Retina (tissue), 1 donor: ENCODE measurements around the gene NHSL2.
"Not testable (repeated sequence)": the region's sequence is repeated elsewhere in the genome, so short reads cannot be mapped to it uniquely, and the experiment has no call there.

Experiments
- DNase-seq: peaks from one replicate; pipeline ENCODE4 v3.0.0-alpha.2; 2016

NHSL2 gene

DNA sequence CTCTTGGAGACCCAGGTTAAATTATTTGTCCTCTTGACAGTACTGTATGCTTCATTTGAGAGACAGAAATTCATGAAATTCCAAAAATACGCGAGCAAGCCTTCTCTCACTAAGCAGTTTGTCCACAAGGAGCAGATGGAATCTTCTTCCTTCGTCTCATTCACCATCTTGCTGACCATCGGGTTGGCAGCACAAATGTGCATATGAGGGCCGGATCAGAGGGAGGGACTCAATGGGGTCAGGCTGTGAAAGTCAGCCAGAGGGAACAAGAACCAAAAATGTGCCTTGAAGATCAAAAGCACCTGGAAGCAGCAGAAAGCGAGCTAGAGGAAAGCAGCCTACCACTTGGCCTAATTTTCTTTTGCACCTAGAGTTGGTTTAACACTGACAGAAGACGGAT is 16.4 kb downstream of the NHSL2 start:
- no peak for DNase-seq

DNA sequence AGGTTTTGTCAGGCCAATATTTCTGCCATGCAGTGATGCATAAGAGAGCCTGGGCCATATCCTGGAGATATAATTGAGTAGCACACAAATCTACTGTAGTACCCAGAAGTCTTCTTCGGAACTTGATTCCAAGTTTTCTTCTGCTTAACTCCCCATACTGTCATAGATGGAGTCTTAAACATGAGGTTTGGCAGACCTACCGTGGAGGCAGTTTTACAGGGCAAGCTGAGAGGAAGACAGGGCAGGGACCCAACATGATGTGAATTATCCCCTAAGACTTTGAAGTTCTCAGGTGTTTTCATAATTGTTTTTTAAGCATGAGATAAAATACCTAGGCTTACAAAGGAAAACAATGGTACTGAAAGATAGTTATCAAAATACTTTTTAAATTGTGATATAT is 18.2 kb downstream of the NHSL2 start:
- DNase-seq = no peak

DNA sequence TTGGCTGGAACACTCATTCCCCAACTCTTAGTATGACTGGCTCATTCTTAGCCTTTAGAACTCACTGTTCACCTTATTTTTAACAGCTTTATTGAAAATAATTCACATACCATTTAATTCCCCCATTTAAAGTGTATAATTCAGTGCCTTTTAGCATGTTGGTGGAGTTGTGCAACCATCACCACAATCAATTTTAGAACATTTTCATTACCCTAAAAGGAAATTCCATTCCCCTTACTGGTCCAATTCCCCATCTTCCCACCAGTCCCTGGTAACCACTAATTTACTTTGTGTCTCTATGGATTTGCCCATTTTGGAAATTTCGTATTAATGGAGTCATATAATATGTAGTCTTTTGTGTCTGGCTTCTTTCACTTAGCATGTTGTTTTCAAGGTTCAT is 19.7 kb downstream of the NHSL2 start:
- no peak for DNase-seq

DNA sequence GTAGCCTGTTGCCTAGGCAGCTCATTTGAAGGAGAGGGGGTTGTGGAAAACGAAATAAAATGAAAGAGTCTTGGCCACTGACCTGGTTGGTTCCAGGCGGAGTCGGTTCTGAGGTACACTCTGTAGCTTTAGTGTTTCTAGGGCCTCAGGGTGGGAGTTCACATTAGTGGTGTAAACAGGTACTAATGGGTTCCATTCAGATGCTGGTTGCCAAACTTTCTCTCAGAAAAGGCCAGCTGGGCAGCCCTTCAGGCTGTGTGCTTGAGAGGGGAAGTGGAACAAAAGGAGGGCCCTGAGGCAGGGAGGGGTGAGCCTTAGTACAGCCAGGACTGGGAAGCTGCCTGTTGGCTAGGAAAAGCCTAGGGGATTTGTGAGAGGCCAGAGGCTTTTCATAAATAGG is 24.8 kb downstream of the NHSL2 start:
- DNase-seq = no peak

DNA sequence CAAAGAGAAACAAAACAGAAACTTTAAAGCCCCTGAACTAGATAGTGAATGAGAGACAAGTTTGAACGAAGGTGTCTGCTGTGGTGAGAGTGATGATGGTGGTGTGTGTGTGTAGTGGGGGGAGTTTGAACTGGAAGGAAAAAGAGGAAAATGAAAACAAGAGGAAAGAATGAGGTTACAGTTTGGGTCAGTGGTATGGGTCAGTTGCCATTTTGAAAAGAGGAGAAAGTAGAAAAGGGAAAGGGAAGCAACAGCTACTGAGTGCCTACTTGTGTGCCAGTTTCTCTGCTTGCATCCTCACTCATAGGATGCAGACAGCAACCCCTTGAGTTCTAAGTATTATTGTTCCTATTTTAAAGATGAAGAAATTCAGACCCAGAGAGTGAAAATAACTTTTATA is 26.0 kb downstream of the NHSL2 start:
- DNase-seq = no peak

DNA sequence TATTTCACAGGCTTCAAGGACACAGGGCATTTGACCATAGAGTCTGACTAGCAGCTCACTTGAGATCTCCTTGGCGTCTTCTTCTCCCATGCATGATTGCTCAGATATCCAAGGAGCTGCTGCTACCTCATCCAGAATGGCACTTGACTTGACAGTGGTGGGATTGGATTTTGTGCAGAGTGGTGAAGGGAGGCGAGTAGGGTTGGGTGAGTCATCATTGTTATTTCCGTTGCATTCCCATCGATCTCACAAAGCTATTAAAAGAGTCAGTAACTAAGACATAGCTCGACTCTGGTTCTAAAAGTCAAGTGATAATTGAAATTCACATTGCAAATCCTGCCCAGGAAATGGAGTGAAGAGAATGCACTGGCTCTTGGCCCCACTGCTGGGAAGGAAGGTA is 27.7 kb downstream of the NHSL2 start:
- no peak for DNase-seq

DNA sequence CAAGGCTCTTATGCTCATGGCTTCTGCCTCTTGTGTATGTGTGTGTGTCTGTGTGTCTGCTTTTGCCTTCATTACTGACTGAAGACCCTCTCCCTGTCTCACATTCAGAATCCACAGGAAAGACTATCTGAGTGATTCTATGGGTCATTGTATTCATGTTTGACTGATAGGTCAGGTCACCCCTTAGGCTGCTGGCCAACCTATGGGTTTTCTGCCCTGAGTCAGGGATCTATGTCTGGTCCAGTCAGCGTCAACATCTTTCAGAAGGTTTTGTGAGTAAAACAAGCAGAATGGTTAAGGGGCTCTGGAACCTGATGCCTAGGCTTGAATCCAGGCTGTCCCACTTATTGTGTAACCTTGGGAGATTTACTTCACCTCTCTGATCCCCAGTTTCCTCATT is 30.5 kb downstream of the NHSL2 start:
- DNase-seq = no peak

DNA sequence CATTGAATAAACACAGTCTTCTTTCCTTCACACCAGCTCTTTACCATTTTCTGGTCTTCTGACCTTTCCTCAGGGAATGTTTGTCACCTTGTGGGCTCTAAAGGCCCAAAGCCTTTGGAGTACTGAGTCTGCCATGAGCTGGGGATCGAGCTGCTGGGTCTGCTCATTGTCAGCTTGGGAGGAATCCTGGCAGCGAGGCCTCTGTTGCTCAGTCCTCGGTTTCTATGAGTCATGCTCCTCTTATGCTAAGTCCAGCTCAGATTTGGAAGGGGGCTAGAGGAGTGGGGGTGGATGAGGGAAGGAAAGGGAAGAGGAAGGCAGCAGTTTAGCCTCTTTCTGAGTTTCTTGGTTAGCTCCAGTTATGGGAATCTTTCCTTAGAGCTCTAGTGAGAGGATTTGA is 31.1 kb downstream of the NHSL2 start:
- DNase-seq = no peak

DNA sequence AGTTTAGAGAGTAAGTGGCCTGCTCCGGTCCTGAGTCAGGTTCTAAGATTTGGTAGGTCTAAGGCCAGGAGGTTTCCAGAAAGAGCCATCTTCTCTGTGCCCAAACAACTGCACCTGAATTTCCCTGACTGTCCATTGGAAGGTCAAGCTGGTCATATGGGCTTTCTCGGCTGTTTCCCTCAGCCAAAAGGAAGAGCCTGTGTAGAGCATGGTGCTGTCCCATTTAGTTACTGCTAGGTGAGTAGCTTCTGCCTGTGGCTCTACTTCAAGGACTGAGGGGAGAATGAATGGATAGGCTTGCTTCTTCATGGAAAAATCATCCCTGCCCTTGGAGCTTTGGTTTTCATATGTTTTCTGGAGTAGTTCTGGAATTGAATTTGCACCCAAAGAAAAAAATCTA is 33.7 kb downstream of the NHSL2 start:
- DNase-seq = no peak

DNA sequence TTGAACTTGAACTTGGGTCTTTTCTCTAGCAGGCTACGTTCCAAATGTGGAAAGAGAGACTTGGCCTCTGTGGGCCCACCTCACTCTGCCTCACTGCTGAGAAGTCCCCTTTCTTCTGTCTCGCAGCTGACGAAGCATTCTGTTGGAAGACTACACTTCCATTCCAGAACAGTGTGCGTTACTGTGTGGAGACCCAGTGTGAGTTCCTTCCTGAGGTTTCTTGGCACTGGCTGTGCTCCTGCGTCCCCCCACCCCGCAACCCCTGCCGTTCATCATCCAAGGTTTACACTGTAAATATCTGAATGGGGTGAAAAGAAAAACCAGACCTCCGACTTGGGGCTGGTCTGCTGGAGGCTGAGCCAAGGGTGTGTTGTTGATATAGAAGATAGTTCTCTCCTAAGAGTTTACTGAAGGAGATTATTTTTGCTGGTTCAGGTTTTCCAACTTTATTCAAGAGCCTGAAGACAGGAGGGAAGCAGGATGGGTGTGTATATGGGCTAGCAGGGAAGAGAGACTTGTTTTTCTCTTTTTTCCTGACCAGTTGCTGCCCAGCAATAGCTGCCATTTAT is 34.7 kb downstream of the NHSL2 start:
- no peak for DNase-seq

DNA sequence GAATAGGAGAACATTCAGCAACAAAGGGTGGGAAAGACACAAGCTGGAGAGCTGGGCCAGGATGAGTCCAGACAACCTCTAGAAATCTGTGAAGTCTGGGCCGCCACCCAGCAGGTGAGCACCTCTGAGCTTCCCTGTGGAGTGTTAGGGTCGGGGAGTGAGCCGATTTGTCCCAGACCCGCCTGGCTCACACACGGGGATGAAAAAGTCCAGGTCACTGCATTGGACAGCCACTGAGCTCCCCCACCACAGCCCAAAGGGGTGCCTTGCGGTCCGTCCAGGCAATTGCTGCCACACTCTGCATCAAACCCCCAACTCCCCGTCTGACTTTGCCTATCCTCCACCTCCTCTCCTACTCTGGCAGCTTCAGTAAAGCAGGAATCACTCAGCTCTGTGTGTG is 38.7 kb downstream of the NHSL2 start:
- DNase-seq = no peak

DNA sequence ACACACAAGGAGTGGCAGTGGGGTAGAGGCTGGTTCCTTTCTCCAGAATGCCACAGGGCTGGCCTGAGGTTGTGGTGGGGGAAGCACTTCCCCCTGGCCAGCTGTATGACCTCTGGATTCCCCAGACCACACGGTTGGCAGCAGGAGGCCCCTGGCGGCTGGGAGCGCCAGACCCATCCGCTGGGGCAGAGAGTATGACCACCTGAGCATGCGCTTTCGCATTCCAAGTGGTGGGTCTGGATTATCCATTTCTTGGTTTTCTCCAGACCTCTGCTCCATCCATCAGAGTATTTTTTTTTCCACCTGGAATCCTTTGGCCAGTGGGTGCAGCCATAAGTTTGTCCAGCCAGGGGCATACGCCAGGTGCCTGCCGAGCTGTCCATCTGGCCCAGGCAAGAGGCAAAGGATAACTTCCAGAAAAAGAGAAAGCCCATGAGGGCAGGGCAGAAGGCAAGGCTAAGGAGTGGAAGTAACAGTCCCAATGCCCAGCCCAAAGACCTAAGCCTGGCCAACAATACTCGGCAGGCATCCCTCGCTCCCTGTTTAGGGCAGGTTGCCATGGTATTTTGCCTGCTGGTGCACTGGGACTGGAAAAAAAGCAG is 39.3 kb downstream of the NHSL2 start:
- DNase-seq = no peak

DNA sequence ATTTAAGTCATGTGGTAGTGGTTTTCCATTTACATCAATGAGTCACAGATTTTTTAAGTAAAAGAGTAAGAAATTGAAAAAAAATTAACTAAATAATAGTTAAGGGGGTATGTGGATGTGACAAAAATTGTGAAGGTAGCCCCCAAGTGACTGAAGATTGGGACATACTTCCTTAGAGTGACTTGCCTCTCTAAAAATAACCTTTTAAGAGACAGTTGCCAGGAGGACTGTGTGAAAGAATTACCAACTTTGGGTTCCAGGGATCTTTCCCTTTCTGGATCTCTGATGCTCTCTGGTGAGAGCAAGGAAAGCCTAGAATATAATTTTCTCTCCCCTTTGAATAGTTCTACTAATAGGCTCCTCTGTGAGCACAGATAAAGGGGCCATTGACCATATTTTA is 42.7 kb downstream of the NHSL2 start:
- no peak for DNase-seq

DNA sequence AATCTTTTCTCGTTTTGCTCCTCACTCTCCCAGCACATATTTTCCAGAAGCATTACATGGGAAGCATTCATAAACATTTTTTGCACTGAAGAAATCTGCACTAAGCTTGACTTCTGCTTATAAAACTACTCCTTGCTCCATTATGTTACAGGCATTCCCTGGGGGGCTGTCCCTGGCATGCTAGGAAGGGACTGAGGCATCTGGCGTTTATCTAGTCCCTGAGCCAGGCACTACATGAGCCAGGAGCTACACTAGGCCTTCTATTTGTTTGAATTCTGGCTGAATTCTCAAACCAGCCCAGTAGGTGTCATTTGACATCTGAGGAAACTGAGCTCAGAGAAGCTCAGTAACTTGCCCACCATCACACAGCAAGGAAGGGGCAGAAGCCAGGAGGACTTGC is 43.3 kb downstream of the NHSL2 start:
- no peak for DNase-seq

DNA sequence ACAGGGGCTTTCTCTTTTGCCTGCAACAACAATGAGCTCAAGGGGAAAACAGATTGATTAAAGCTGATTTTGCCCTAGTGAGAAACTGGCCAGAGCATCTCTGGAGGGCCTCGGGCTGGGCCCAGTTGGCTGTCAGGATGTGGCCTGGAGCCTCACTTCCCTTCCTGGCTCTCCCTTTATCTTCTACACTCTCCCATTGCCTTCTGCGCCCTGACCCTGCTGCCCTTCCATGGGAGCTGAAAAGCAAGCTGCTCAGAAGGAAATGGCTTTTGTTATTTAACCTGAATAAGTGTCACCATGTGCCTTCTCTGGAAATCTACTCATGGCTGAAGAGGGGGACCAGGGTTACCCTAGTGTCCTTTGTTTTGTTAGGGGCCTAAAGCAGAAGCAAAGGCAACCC is 43.8 kb downstream of the NHSL2 start:
- no peak for DNase-seq

DNA sequence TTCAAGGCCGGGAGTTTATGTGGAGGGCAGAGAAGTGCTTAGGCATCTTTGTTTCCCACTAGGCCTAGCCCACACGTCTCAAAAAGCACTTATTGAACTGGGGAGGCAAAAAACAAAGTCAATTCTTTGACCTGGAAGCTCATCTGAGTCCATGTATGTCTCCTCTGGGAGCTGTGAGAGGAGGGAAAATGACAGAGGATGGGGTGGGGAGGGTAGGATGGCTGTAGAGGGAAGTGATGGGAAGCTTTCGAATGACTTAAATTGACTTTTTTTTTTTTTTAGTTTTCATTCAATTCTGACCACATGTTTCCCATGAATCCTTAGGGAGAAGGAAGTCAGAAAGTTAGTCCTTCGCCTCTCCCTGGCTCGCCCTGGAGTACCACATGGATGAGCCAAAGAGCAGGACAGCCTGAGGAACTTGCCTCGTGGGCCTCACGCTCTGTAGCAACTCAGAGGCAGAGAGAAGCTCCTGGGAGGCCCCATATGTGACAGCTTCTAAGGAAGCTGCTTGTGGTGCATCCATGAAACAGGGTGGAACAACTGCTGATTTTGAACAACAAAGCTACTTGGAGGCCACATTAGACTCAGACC is 45.0 kb downstream of the NHSL2 start:
- no peak for DNase-seq

DNA sequence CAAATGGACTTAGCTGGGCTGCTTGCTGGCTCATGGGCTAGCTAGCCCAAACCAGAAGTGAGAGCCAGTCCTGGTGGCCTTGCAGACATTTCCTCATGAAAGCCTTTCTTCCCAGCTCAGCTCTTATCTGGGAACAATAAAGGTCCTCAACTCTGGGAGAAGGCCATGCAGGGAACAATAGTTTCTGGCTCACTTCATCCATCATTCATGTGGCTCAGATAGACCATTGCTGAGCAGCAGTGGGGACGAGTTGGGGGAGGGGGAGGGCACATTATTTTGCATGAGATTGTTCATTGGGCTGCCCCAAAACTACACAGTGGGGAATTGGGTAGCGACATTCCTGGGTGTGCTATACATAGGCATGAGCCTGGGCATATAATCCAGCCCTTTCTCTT is 47.6 kb downstream of the NHSL2 start:
- DNase-seq = no peak

DNA sequence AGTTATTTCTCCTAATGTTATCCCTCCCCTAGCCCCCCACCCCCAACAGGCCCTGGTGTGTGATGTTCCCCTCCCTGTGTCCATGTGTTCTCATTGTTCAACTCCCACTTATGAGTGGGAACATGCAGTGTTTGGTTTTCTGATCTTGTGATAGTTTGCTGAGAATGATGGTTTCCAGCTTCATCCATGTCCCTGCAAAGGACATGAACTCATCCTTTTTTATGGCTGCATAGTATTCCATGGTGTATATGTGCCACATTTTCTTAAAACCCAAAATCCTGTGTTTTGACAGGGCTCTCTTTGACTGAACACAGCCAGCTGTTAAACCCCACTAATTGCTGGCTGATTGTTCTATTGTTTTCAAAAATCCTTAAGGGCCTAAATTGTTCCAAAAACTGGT is 53.5 kb downstream of the NHSL2 start:
- DNase-seq = not testable (repeated sequence)

DNA sequence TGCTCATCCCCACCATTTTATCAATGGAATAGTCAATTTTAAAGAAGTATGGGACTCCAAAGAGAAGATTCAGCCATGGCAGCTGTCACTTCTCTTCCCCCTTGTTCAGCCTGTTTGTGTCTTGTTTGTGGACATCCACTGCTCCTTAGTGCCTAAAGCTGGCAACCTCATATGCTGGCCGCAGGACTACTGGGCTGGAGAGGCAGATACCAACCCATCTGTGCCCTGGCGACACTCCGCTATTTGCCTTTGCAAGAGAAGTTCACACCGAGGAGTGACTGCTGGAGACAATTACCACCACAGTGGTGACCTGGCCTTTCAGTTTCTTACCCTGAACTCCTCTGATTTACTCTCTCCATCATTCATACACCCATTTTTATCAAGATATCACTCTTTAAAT is 64.3 kb downstream of the NHSL2 start:
- no peak for DNase-seq

DNA sequence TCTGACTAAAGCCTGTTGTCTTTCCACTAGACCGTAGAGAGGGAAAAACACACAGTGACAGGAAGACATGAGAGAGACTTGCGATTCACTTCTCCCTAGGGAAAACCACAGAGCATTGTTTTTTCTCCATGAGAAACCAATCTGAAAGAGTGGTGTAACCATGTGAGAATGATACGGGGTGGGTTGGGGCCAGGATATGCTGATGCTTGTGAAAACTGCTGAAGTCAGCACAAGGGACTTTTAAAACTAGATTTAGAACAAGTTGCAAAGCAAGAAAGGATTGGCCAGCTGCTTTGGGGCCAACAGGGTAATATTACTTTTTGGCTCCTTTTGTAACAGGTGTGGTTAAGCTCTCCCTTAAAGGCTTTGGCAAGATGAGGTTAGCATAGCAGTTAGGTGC is 66.1 kb downstream of the NHSL2 start:
- no peak for DNase-seq

DNA sequence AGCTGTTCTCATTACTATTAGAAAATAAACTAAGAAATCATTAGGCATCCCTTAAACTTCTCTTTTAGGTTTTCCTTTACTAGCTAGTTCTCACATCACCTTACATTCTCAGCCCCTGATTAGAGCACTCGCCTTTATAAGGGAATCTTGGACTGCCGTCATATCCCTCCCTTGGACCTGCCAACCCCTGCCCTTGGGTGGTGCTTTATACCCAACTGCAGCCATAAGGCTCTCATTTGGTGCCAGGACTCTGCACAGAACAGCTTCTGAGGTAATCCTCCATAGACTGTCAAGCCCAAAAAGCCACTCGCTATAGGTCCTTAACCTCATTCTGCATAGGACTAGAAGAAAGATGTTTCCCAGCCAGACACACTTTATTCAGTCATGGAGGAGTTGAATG is 67.5 kb downstream of the NHSL2 start:
- no peak for DNase-seq

DNA sequence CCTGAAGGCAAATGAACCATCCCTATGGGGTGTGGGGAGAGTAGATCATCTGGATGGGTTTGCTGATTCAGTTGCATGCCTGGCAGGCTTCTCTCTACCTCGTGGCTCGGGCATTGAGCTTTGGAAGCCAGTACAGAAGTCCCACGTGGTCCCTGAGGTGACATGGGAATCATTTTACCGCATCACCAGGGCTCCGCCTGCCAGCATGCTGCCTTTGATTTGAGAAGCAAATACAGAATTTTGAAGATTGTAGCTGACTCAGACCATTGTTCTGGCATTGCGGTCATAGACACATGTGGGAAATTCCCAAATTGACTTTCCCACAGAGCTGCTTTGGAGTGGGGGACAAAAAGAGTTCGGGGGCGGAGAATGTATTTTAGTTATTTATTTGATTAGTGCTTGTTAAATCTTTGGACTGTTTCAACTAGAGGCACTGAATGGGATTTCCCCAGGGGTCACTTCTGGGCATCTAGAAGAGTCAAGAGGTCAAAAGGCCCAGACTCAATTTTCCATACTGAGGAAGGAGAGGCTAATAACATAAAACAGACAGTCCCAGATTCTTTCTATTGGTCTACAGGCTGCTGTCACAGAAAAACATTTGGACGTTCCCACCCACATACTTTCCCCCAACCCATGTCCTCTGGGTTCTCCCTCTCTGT is 79.3 kb downstream of the NHSL2 start:
- DNase-seq = no peak

DNA sequence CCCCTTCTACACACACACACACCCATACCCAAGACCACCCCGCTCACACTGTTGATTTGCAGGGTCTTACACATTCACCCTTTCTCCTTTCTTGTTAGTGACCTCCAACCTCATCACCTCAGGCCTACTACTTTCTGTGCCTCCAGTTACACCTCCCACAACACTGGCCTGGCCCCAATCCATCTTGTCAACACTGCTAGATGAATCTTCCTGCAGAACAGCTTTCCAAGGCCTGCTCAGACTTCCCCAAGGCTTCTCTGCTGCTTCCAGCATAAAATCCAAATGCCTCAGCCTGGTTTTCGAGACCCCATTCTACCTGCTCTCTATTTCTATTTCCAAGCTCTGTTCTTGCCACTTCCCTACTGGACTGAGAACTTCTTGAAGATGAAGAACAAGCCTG is 79.9 kb downstream of the NHSL2 start:
- DNase-seq = no peak

DNA sequence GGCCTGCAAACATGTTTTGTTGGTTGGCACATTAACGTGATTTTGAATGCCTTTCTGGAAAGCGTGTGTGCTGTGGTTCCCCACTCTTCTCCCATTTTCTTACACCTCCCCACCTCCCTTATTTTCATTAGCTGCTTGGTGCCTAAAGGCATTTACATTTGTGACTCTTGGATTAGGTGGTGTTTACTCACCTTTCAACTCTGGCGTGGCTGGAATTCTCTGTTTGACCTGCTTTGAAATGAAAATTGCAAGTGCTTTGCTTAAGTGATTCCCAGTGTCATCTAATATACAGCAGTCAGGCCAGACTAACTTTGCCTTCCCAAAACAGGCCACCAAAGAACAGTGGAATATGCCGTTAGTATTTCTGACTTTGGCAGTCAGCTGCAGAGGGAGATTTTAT is 80.5 kb downstream of the NHSL2 start:
- DNase-seq = no peak

DNA sequence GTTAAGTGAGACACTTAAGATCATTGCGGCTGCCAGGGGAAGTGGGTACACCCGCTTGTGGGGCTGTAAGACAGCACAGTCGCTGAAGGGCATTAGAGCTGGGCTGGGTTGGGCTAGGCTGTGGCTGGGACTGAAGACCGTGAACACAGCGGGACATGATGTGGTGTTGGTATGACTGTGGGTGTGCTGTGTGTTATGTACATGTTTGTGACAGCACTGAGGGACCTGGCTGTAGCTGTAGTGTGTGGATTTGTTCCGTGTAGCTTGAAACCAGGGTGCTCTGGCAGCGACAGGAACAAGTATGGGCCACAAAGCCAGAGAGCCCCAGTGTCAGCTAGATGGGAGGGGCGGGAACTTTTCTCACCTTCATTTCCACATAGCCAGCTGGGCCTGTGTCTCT is 82.1 kb downstream of the NHSL2 start:
- DNase-seq = no peak
